NB4 (cell line): ENCODE data around the gene RBM5.

ENCODE experiments used
- DNase-seq: peaks from one replicate; pipeline ENCODE4 v3.0.0; 2010; ENCODE audit warnings: low read depth
- H3K4me3 ChIP-seq: one replicate; pipeline ENCODE4 v1.5.1; 2011; ENCODE audit warnings: mild to moderate bottlenecking, low read depth, low read length, moderate library complexity
- MYC ChIP-seq: IDR thresholded peaks from 2 replicates; pipeline ENCODE4 v1.6.1; 2011; ENCODE audit warnings: low read depth, low read length
- POLR2A ChIP-seq: IDR thresholded peaks from 2 replicates; pipeline ENCODE4 v1.6.1; 2011; ENCODE audit warnings: mild to moderate bottlenecking; ENCODE audit not compliant: insufficient read length; ENCODE audit errors: extremely low read depth
- TF ChIP-seq, protein P1 (sequence below): IDR thresholded peaks from 2 replicates; pipeline ENCODE4 v1.6.1; 2011; ENCODE audit warnings: low read depth, low read length
- TF ChIP-seq, protein P2 (sequence below): IDR thresholded peaks from one replicate; pipeline ENCODE4 v1.5.1; 2012; ENCODE audit warnings: low read depth, low read length

RBM5 gene

DNA sequence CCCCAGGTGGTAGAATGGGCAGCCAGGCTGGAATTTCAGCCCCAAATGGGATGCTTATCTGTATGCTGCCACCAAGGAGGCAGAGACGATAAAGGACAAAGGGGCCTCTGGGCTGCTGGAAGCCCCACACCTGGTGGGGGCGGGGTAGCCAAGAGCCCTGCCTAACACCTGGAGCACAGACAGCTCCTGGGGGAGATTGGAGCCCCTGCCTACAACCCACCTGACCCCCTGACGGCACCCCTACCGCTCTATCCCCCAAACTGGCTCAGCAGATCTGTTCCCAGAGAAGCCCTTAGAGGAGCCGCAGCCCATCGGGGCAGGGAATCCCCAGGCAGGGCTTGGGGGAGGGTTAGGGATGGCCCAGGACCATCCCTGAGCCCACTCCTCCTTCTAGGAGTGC lies 50.6 kb downstream of the RBM5 start:
- TF ChIP-seq MYC (no peak), POLR2A (no peak)
- TF ChIP-seq, protein P1, sequence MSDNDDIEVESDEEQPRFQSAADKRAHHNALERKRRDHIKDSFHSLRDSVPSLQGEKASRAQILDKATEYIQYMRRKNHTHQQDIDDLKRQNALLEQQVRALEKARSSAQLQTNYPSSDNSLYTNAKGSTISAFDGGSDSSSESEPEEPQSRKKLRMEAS: no peak
- TF ChIP-seq, protein P2, sequence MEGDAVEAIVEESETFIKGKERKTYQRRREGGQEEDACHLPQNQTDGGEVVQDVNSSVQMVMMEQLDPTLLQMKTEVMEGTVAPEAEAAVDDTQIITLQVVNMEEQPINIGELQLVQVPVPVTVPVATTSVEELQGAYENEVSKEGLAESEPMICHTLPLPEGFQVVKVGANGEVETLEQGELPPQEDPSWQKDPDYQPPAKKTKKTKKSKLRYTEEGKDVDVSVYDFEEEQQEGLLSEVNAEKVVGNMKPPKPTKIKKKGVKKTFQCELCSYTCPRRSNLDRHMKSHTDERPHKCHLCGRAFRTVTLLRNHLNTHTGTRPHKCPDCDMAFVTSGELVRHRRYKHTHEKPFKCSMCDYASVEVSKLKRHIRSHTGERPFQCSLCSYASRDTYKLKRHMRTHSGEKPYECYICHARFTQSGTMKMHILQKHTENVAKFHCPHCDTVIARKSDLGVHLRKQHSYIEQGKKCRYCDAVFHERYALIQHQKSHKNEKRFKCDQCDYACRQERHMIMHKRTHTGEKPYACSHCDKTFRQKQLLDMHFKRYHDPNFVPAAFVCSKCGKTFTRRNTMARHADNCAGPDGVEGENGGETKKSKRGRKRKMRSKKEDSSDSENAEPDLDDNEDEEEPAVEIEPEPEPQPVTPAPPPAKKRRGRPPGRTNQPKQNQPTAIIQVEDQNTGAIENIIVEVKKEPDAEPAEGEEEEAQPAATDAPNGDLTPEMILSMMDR: no peak
- no peak overlapping the region for H3K4me3 ChIP-seq
- DNase-seq: no peak

DNA sequence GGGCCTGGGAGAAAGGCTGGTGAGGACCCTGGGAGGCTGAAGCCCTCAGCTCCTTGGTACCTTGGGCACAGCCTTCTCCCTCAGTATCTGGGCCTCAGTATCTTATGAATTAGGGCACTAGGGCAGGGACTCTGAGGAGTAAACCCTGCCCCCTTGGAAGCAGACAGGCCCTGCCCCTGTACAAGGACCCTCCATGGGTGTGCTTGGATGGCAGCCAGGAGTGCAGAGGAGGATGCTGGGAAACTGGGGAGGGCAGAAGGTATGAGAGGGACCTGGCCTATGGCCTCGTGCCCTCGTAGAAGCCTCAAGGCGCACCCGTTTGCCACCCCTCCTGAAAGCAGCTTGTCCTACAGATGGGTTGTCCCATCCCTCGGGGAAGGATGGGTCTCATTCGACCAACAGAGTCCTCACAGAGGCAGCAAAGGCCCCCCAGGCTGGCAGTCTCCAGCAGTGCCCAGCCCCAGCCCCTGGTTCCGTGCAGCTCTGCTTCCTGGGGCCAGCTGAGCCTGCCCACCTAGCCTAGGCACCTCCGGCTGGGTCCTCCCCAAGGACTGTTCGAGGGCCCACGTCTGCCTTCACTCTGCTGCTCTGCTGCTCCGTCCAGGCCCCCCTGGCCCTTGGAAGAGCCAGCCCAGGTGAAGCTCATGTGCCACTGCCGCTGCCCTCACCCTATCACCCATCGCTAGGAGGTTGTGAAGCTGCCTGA lies 51.2 kb downstream of the RBM5 start:
- TF ChIP-seq MYC: no peak
- TF ChIP-seq, protein P1: no peak
- TF ChIP-seq, protein P2: no peak
- no peak for TF ChIP-seq POLR2A
- DNase-seq: no peak
- H3K4me3 ChIP-seq: no peak overlapping the region

DNA sequence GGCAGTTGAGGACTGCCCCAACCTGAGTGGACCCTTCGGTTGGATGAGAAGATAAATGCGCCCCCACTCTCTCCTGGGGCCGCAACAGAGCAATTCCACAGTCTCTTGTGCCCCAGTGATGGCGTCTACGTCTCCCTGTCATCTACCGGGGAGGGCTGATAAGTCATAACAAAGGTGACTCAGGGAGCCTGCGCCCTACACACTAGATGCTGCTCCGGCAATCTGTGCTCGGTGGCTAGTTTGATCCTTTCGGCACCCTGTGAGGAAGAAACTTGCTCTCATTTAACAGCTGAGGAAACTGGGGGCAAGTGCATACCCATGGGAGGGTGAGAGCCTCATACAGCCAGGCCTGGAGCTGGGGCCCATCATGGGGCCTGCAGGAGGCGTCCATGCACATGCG lies 52.3 kb downstream of the RBM5 start:
- TF ChIP-seq, protein P2: no peak
- TF ChIP-seq MYC (no peak), POLR2A (no peak)
- TF ChIP-seq, protein P1: no peak
- no peak for DNase-seq

DNA sequence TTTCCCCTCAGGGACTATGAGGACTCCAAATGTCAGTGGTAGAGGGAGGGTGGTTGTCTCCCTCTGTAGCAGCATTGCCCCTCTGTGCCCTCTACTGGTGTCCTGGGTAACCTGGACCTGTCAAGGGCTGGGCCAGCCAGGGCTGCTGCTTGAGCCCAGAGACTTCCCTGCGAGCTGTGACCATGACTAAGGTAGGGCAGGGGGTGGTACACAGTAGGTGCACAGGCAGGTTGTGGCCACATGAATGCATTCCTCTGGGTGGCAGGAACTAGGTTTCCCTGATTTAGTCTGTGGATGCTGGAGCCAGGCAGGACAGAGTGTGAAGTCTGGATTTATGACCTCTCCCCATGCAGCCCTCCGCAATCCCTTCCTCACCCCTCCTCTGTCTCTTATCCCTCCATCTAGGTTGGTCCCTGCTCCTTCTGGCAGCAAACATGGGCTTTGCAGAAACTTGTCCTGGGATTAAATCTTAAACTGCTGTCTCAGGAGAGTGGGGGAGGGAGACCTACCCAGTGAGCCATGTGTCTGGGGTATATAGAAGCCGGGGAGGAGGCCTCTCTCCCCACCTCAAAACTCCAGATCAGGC lies 57.7 kb downstream of the RBM5 start:
- TF ChIP-seq POLR2A (no peak), MYC (no peak)
- TF ChIP-seq, protein P2: peak; percentile 15
- TF ChIP-seq, protein P1: no peak
- no peak for DNase-seq
- no peak overlapping the region for H3K4me3 ChIP-seq

More for the DNA sequence above, 52.3 kb downstream of the RBM5 start:
- H3K4me3 ChIP-seq: no peak overlapping the region

DNA sequence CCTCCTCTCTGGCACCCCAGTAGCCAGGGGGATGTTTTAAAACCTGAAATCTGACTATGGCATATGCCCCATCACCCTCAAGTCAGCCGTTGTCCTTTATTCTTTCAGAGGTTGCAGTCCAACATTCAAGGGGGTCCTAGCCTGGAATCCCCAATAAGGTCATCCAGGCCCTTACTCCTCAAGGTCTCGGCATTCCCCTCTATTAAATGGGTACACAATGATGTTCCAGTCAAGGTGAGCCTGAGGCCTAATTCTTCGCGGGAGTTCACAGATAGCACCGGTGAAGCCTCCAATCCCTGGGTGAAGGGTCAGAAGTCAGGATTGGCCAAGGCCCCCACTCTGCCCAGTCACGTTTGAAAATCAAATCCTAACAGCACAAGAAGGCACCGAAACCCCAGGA lies 58.3 kb downstream of the RBM5 start:
- H3K4me3 ChIP-seq: no peak overlapping the region
- DNase-seq: no peak
- TF ChIP-seq, protein P2: no peak
- TF ChIP-seq MYC: no peak
- TF ChIP-seq, protein P1: no peak
- no peak for TF ChIP-seq POLR2A
